ENCODE results near the gene SLC24A4. TPM values are rescaled to one million over a fixed set of nuclear protein-coding genes. Genes with fewer than 3 reads are reported as not detected.

The SLC24A4 gene
- total RNA-seq, 1 donor from 2014 or later: 0.82 TPM

DNA sequence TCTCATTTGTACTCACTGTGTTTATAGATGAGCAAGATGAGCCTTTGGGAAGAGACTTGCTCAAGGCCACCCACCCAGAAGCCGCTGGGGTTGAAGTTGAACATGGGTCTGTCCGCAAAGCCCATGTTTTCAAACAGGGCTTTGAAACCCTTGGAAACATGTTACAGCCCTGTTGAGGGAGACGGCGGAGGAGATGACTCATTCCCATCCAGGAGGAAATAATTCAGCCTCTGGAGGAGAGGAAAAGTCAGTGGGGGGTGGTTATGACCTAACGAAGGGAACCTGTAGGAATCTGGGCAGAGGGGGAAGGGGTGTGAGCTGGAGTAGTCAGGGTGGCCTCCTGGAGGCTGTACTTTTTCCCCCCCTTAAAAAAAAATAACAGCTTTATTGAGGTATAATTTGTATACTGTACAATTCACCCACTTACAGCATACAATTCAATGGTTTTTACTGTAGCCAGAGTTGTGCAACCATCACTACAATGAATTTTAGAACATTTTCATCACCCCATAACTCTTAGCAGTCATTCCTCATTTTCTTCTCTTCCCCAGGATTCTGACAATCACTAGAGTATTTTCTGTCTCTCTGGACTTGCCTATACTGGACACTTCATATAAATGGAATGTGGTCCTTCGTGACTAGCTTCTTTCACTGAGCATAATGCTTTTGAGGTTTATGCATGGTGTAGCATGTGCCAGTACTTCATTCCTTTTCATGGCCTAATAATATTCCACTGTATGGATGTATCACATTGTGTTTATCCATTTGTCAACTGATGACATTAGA, 188.7 kb downstream of the SLC24A4 start:
- Mint-ChIP-seq H3K36me3 (no peaks in the 10 kb centered on the region), H3K27me3 (peaks cover 26% of the 10 kb centered on the region), H3K4me1 (ENCODE audit: unreplicated experiment) (peaks cover 11% of the 10 kb centered on the region), H3K4me3 (peak overlapping the region; percentile 65), H3K27ac (peak overlapping the region; percentile 71), H3K9me3 (no peaks in the 10 kb centered on the region)
- TF ChIP-seq, protein P1, sequence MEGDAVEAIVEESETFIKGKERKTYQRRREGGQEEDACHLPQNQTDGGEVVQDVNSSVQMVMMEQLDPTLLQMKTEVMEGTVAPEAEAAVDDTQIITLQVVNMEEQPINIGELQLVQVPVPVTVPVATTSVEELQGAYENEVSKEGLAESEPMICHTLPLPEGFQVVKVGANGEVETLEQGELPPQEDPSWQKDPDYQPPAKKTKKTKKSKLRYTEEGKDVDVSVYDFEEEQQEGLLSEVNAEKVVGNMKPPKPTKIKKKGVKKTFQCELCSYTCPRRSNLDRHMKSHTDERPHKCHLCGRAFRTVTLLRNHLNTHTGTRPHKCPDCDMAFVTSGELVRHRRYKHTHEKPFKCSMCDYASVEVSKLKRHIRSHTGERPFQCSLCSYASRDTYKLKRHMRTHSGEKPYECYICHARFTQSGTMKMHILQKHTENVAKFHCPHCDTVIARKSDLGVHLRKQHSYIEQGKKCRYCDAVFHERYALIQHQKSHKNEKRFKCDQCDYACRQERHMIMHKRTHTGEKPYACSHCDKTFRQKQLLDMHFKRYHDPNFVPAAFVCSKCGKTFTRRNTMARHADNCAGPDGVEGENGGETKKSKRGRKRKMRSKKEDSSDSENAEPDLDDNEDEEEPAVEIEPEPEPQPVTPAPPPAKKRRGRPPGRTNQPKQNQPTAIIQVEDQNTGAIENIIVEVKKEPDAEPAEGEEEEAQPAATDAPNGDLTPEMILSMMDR (conservative IDR thresholded peaks at IDR 0.05): no peak
- no peak for DNase-seq (ENCODE audit: extremely low spot score, unreplicated experiment)

DNA sequence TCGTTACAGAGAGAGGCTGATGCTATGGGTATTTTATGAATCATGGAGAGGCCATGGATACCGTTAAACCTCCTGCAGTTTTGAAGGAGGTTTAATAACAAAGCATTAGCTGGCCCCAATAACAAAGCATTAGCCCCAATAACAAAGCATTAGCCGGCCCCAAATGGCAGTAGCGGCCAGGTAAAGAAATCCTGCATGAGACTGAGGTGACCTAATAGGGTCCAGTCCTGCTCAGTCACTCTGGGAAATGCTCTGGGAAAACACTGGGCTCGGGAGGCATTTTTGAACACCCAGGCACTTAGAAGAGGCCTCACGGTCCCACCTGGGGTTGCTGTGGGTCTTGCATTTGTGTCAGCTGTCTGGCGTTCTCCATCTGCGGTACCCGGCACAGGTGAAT, 189.8 kb downstream of the SLC24A4 start:
- no peak overlapping the region for H3K27ac Mint-ChIP-seq
- H3K27me3 Mint-ChIP-seq: peaks cover 30% of the 10 kb centered on the region

DNA sequence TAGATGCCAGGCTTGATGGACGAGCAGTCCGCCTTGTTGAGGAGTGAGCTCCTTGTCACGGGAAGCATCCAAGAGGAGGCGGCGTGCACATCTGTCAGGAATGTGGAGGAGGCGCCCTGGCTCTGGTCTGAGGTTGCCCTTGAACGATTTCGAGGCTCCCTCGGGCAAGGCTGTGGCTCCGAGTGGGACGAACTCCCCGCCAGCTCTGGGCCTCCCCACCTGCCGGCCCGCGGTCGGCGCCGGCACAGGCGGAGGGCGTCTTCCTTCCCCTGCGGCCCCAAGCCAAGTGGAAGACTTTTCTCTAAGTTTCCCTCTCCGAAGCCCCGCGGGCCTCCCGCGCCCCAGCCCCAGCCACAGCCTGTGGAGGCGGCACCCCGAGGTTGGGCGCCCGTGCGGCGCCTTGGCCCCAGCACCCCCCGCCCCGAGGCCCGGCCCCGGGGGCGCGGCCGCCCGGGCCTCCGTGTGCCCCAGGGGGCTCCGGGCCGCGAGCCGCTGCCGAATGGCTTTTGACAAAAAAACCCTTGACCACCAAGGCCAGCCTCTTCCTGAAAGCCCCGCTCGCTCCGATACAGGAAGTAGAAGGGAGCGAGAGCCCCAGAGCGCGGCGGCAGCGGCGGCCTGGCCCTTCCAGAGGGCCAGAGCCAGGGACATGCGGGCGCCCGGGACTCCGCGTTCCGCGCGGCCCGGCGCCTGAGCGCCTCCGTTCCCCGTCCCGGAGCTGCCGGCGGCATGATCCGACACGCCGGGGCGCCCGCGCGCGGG, 190.4 kb downstream of the SLC24A4 start, which contains the start of gene RIN3:
Gene RIN3, plus strand, starts transcription at position 578 of the 762 bp plus-strand sequence. Its CDS starts 152 bp downstream, at position 730.
- H3K27me3 Mint-ChIP-seq: peaks cover 34% of the 10 kb centered on the region
- H3K9me3 Mint-ChIP-seq: no peaks in the 10 kb centered on the region
- peaks cover 16% of the 10 kb centered on the region for H3K4me1 Mint-ChIP-seq (ENCODE audit: unreplicated experiment)
- no peaks in the 10 kb centered on the region for H3K36me3 Mint-ChIP-seq
- no peak for DNase-seq (ENCODE audit: extremely low spot score, unreplicated experiment)
- H3K27ac Mint-ChIP-seq: no peak within 1 kb of the TSS
- TF ChIP-seq, protein P1 (conservative IDR thresholded peaks at IDR 0.05): no peak
- H3K4me3 Mint-ChIP-seq: peak within 1 kb of the TSS; percentile 84

More for the DNA sequence above, 189.8 kb downstream of the SLC24A4 start:
- H3K36me3 Mint-ChIP-seq: no peaks in the 10 kb centered on the region
- peaks cover 16% of the 10 kb centered on the region for H3K4me1 Mint-ChIP-seq (ENCODE audit: unreplicated experiment)
- DNase-seq (ENCODE audit: extremely low spot score, unreplicated experiment): no peak
- TF ChIP-seq, protein P1 (conservative IDR thresholded peaks at IDR 0.05): no peak
- no peaks in the 10 kb centered on the region for H3K9me3 Mint-ChIP-seq
- peak overlapping the region; percentile 78 for H3K4me3 Mint-ChIP-seq

DNA sequence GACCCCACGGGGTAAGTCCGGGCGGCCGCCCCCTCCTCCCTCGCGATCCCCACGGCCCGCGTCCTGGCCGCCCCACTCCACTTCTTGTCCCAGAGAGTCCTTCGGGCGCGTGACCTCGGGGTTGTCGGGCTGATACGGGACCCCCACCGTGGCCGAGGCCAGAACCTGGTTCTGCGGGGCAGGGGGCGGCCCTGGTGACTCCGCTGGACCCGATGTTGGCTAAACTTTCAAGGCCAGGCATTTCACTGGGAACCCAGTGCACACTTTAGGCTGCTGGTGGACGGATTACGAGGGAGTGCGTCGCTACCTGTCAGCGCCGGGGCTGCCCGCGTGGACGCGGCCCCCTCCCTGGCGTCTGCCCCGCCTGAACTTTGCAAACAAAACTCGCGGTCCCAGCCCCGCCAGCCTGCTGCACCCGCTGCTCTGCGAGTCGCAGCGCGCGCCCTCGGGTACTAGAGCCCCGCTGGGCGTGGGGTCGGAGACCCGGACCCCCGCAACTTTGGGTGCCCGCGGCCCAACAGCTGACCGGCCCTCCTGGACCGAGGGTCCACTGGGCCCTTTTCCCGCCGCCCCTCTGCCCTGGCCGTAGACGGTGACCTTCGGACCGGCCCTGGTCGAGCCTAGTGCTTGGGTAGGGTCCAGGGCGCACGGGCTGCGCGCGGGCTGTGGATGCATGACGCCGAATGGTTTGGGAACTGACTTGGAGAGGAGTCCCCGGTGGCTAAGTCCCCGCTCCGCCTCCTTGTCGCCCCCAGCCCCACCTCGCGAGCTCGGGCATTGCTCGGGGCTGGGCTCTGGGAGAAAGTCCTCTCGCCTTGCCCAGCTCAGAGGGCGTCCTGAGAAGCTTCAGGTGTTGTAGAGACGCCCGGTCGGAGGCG, 191.2 kb downstream of the SLC24A4 start:
- H3K4me3 Mint-ChIP-seq: peak overlapping the region; percentile 84
- TF ChIP-seq, protein P1 (conservative IDR thresholded peaks at IDR 0.05): no peak
- peaks cover 16% of the 10 kb centered on the region for H3K4me1 Mint-ChIP-seq (ENCODE audit: unreplicated experiment)
- no peak overlapping the region for H3K27ac Mint-ChIP-seq
- no peaks in the 10 kb centered on the region for H3K36me3 Mint-ChIP-seq
- H3K9me3 Mint-ChIP-seq: no peaks in the 10 kb centered on the region
- peaks cover 34% of the 10 kb centered on the region for H3K27me3 Mint-ChIP-seq
- DNase-seq (ENCODE audit: extremely low spot score, unreplicated experiment): no peak

DNA sequence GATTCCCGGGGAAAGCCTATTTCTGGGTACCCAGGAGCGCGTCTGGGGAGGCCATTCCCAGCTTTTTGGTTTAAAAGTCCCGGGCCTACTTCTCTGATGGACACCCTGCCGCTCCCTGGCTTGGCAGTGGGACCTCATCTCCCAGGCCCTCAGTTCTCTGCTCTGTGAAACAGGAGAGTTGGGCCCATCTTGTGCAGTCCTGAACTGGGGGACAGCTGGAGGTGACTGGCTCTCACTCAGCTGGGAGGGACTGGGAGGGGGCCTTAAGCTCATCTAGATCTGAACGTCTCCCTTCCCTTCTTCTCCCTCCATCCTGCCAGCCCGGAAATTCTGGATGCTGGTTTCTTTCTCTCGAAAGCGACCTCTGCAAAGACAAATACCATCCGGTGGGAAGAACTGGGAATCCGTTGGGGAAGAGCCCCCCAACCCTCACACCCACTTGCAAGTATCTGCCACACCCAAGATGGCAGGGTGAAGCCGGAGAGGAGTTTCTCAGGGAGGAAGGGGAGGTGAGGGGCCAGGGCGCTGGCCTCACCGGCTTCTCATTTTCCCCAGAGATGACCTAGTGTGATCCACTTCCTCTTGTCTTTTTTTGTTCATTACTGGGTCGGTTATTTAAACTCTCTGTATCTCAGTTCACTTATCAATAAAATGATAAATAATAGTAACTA, 192.0 kb downstream of the SLC24A4 start:
- Mint-ChIP-seq H3K36me3 (no peaks in the 10 kb centered on the region), H3K4me1 (ENCODE audit: unreplicated experiment) (peaks cover 16% of the 10 kb centered on the region), H3K27ac (no peak overlapping the region), H3K9me3 (no peaks in the 10 kb centered on the region), H3K4me3 (peak overlapping the region; percentile 58), H3K27me3 (peaks cover 29% of the 10 kb centered on the region)
- DNase-seq (ENCODE audit: extremely low spot score, unreplicated experiment): no peak
- TF ChIP-seq, protein P1 (conservative IDR thresholded peaks at IDR 0.05): no peak
